ENCODE results near the gene EDIL3.

- no peak for TF ChIP-seq CTCF (IDR thresholded peaks at IDR 0.05 in 4 of 5, conservative IDR thresholded peaks at IDR 0.05 in 1 of 5)
- no peak for TF ChIP-seq POLR2A (IDR thresholded peaks at IDR 0.05)
These were observed 303.8 kb downstream of the EDIL3 start for GRCh38 chr5:84080908-84081307.
